Spleen (tissue), 7 donors: Measurements from ENCODE around the gene P4HA3.

Source experiments
- POLR2A ChIP-seq, 3 donors: fragments of 450-650 bp; IDR thresholded peaks; one replicate each; pipeline ENCODE4 v1.5.1; 2017; ENCODE audit warnings: antibody characterized with exemption in 3 of 3, mild to moderate bottlenecking in 1 of 3
- POLR2AphosphoS5 ChIP-seq, 3 donors: sonication (generic); formaldehyde crosslinking; IDR thresholded peaks; one replicate each; pipeline ENCODE4 v1.5.1; 2017; ENCODE audit warnings: antibody characterized with exemption in 3 of 3
- TF ChIP-seq, protein P1 (sequence below), 11 experiments: fragments of 200-600 bp in 7 of 11; fragments of 450-650 bp in 4 of 11; sonication (generic) in 4 of 11; IDR thresholded peaks in 8 of 11; conservative IDR thresholded peaks in 3 of 11; 1 replicate in 7 of 11; 2 replicates in 4 of 11; pipeline versions ENCODE4 v1.4.0 to v1.8.0; 2016 to 2021; ENCODE audit warnings: antibody characterized with exemption in 11 of 11, inconsistent platforms in 4 of 11, mild to moderate bottlenecking in 1 of 11
- donor health status: DM: no; HTN: no; CAD: no; lungs with moderate emphysema.
- donor health status: DM: no; HTN: no; CAD: no.
- donor health status: DM: no; HTN: no; CAD: no.

DNA sequence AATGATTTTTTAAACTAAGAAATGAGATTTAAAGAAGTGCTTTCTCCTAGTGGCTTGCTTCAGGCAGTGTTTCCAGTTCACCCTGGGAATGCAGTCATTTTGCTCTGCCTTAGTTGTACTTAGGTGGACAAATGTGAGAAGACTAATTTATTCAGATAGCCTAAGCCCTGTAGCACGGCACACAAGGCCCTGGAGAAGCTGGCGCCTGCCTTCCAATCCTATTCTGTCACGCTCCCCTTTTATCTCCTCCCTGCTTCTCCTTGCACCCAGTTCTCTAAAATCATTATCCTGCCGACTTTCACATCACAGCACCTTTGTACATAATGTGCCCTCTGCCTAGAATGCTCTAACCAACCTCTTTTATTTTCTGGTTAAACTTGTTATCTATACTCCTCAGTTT is 76.3 kb downstream of the P4HA3 start:
- TF ChIP-seq, protein P1, sequence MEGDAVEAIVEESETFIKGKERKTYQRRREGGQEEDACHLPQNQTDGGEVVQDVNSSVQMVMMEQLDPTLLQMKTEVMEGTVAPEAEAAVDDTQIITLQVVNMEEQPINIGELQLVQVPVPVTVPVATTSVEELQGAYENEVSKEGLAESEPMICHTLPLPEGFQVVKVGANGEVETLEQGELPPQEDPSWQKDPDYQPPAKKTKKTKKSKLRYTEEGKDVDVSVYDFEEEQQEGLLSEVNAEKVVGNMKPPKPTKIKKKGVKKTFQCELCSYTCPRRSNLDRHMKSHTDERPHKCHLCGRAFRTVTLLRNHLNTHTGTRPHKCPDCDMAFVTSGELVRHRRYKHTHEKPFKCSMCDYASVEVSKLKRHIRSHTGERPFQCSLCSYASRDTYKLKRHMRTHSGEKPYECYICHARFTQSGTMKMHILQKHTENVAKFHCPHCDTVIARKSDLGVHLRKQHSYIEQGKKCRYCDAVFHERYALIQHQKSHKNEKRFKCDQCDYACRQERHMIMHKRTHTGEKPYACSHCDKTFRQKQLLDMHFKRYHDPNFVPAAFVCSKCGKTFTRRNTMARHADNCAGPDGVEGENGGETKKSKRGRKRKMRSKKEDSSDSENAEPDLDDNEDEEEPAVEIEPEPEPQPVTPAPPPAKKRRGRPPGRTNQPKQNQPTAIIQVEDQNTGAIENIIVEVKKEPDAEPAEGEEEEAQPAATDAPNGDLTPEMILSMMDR (IDR thresholded peaks at IDR 0.05 in 8 of 11, conservative IDR thresholded peaks at IDR 0.05 in 3 of 11) = no peak
- no peak for TF ChIP-seq POLR2A (IDR thresholded peaks at IDR 0.05)
- no peak for TF ChIP-seq POLR2AphosphoS5 (IDR thresholded peaks at IDR 0.05)
